Measurements from ENCODE around the gene RMRP.

The RMRP gene

DNA sequence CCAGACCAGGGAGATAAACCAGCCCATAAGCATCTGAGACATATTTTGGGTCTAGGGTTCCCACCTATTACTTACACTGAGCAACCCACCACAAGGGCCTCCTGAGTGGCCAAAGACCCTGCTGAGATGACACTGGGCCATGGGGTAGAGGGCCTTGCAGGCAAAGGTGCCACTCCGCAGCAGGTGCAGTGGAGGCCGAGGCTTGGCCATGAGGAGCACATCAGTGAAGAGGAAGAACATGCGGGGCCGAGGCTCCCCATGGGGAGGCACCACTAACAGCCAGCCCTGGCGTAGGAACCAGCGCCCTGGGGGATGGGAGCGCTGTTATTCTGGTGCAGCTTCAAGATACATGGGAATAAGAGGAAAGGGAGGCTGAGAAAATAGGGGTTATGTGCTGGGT is 4.6 kb upstream of the RMRP start:
- Histone ChIP-seq H3K36me3 (no peaks in the 10 kb centered on the region), H3K9me3 (no peaks in the 10 kb centered on the region), H3K27ac (no peak overlapping the region), H3K27me3 (no peaks in the 10 kb centered on the region), H3K4me3 (ENCODE audit: low read depth in 1 of 2, low read length in 1 of 2) (no peak overlapping the region), H3K4me1 (ENCODE audit: control insufficient read depth in 1 of 2, insufficient read depth in 1 of 2, low read depth in 1 of 2, low read length in 1 of 2) (peaks cover 37 to 42% of the 10 kb centered on the region in 2 experiments)
- TF ChIP-seq, protein P1, sequence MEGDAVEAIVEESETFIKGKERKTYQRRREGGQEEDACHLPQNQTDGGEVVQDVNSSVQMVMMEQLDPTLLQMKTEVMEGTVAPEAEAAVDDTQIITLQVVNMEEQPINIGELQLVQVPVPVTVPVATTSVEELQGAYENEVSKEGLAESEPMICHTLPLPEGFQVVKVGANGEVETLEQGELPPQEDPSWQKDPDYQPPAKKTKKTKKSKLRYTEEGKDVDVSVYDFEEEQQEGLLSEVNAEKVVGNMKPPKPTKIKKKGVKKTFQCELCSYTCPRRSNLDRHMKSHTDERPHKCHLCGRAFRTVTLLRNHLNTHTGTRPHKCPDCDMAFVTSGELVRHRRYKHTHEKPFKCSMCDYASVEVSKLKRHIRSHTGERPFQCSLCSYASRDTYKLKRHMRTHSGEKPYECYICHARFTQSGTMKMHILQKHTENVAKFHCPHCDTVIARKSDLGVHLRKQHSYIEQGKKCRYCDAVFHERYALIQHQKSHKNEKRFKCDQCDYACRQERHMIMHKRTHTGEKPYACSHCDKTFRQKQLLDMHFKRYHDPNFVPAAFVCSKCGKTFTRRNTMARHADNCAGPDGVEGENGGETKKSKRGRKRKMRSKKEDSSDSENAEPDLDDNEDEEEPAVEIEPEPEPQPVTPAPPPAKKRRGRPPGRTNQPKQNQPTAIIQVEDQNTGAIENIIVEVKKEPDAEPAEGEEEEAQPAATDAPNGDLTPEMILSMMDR (IDR thresholded peaks at IDR 0.05), result no peak

GRCh38 chr9:35661756-35662350 is 4.0 kb upstream of the RMRP start:
- Histone ChIP-seq H3K4me3 (ENCODE audit: low read depth in 1 of 2, low read length in 1 of 2) (no peak overlapping the region), H3K4me1 (ENCODE audit: control insufficient read depth in 1 of 2, insufficient read depth in 1 of 2, low read depth in 1 of 2, low read length in 1 of 2) (peaks cover 42 to 47% of the 10 kb centered on the region in 2 experiments), H3K36me3 (no peaks in the 10 kb centered on the region), H3K9me3 (no peaks in the 10 kb centered on the region), H3K27me3 (no peaks in the 10 kb centered on the region), H3K27ac (no peak overlapping the region)
- TF ChIP-seq, protein P1 (IDR thresholded peaks at IDR 0.05), result no peak

GRCh38 chr9:35660966-35661415 is 3.2 kb upstream of the RMRP start:
- Histone ChIP-seq H3K4me3 (ENCODE audit: low read depth in 1 of 2, low read length in 1 of 2) (no peak overlapping the region), H3K36me3 (no peaks in the 10 kb centered on the region), H3K9me3 (no peaks in the 10 kb centered on the region), H3K27me3 (no peaks in the 10 kb centered on the region), H3K27ac (no peak overlapping the region), H3K4me1 (ENCODE audit: control insufficient read depth in 1 of 2, insufficient read depth in 1 of 2, low read depth in 1 of 2, low read length in 1 of 2) (peaks cover 48 to 54% of the 10 kb centered on the region in 2 experiments)
- TF ChIP-seq, protein P1 (IDR thresholded peaks at IDR 0.05), result no peak

DNA sequence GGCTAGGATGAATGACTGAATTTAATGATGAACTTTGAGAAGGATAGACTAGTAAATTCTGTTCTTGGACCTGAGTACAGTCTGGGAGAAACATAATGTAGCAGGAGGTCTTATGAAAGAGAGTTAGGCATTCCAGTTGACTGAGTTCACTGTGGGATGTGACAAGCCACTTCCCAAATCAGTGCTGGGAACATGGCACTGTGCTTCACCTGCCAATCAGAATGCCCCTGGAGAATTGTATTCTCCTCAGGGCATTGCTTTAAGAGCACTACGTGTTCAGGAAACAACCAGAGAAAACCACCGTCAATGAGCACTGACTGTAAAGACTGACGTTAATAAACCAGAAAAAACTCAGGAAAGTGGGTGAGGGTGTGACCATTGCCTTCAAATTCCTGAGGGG is 1.5 kb upstream of the RMRP start:
- Histone ChIP-seq H3K4me3 (ENCODE audit: low read depth in 1 of 2, low read length in 1 of 2) (no peak overlapping the region), H3K4me1 (ENCODE audit: control insufficient read depth in 1 of 2, insufficient read depth in 1 of 2, low read depth in 1 of 2, low read length in 1 of 2) (peaks cover 34 to 39% of the 10 kb centered on the region in 2 experiments), H3K27me3 (no peaks in the 10 kb centered on the region), H3K27ac (no peak overlapping the region), H3K9me3 (no peaks in the 10 kb centered on the region), H3K36me3 (no peaks in the 10 kb centered on the region)
- TF ChIP-seq, protein P1 (IDR thresholded peaks at IDR 0.05), result no peak

GRCh38 chr9:35658968-35659220 is 1.1 kb upstream of the RMRP start:
- Histone ChIP-seq H3K4me1 (ENCODE audit: control insufficient read depth in 1 of 2, insufficient read depth in 1 of 2, low read depth in 1 of 2, low read length in 1 of 2) (peaks cover 30 to 35% of the 10 kb centered on the region in 2 experiments), H3K4me3 (ENCODE audit: low read depth in 1 of 2, low read length in 1 of 2) (peak overlapping the region; percentile 86 to 87), H3K27me3 (no peaks in the 10 kb centered on the region), H3K9me3 (no peaks in the 10 kb centered on the region), H3K36me3 (no peaks in the 10 kb centered on the region), H3K27ac (peak overlapping the region; percentile 87)
- TF ChIP-seq, protein P1 (IDR thresholded peaks at IDR 0.05), result no peak

All from neutrophil (primary cell).